ENCODE results near the gene PHLDA2. TPM values are rescaled to one million over a fixed set of nuclear protein-coding genes. Genes with fewer than 3 reads are reported as not detected.

Gene PHLDA2
- total and polyA plus RNA-seq, 9 of the 15 experiments (the other 6 are each of a cell fraction or from before 2014, with no cell fraction given), result 0.43 to 42.4 (median 4.7) TPM

DNA sequence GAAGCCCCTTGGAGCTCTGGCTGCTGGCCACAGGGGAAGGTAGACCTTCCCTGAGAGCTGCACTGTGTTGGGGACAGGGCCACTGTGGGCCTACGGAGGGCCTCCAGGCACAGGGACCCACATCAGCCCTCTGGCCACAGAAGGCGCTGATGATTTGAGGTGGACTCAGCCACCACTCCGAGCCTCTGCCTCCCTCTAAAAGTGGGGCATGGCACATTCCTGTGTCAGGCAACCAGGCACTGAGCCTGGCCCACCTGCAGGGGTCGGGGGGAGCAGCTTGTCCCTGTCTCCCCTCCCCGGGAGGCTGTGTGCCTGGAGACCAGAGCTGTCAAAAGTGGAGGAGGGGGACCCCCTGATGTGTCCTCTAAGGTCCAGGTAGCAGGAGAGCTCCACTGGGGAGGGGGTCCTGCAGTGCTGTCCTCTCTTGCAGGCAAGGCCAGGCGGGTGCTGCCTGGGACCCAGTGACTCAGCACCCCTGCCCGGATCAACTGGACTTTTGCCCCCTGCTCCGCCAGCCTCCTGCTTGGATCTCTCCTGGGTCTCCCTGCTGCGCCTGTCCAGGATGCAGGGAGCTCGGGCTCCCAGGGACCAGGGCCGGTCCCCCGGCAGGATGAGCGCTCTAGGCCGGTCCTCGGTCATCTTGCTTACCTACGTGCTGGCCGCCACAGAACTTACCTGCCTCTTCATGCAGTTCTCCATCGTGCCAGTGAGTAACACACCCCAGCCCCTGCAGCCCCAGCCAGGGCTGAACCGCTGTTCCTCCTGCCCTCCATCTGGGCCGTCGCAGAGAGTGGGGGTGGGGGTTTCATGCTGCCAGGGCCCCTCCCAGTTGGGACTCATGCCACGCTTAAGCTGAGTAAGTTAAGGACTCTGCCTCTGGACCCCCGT is 26.2 kb downstream of the PHLDA2 start:
- no TSS peak for BruUV-seq (replicated peaks)
- no peaks in the 10 kb centered on the region for H4K20me1 ChIP-seq (replicated peaks; ENCODE audit: control insufficient read depth, insufficient read depth, low read length)
- ChIA-PET POLR2A (interaction anchor here (0.6 to 1.1 kb wide), 3 partner anchors 10 to 40 kb away, joined by 4 to 5 read pairs (median 5); partner anchors contain the start of gene PHLDA2), CTCF (ENCODE audit: low intra/inter-chr PET ratio) (no interaction called here)
- intact Hi-C loops (cut with micrococcal nuclease), result no loop called here
- no peaks in the 10 kb centered on the region for H3K27me3 ChIP-seq (ENCODE audit: control insufficient read depth in 2 of 2, insufficient read depth in 2 of 2, low read length in 2 of 2)
- H3K36me3 ChIP-seq (ENCODE audit: control insufficient read depth, insufficient read depth, low read length), result no peaks in the 10 kb centered on the region
- DNase-seq (ENCODE audit: extremely low read depth in 1 of 4, low spot score in 3 of 4), result no peak
- peak overlapping the region; percentile 87 for H3K4me3 ChIP-seq
- FAIRE-seq, result no peak
- H3K79me2 ChIP-seq (ENCODE audit: control insufficient read depth, insufficient read depth, low read length), result 0 out of 3 replicates have a peak, but pooled peaks cover 2% of the 10 kb centered on the region
- H2AFZ ChIP-seq (ENCODE audit: low read depth, low read length), result peak overlapping the region; percentile 88
- H3K4me2 ChIP-seq (ENCODE audit: insufficient read depth, low read length), result peak overlapping the region; percentile 89
- in situ Hi-C loops (cut with MboI), result no loop called here
- no peaks in the 10 kb centered on the region for H3K9me3 ChIP-seq (replicated peaks; ENCODE audit: control insufficient read depth, insufficient read depth, low read depth, low read length)
- peak overlapping the region; percentile 87 for H3K27ac ChIP-seq (ENCODE audit: extremely low read depth, low read depth, low read length)
- peak overlapping the region; percentile 74 to 92 for H3K9ac ChIP-seq (ENCODE audit: insufficient read depth in 1 of 2, low read depth in 2 of 2, low read length in 2 of 2)
- no peaks in the 10 kb centered on the region for H3K9me1 ChIP-seq (ENCODE audit: control insufficient read depth, insufficient read depth, low read length)
- WGBS (ENCODE audit: insufficient coverage, low coverage, missing lambda C conversion rate), result 67% methylated on average over 14 of the region's 23 CpGs
- peaks cover 33 to 64% of the 10 kb centered on the region in 2 experiments for H3K4me1 ChIP-seq (replicated peaks in 1 of 2; ENCODE audit: control insufficient read depth in 2 of 2, insufficient read depth in 2 of 2, low read length in 2 of 2)
- ATAC-seq, result peak; percentile 56
- no peak for TF ChIP-seq ZKSCAN8 (CRISPR knock-in tag; IDR thresholded peaks at IDR 0.05)
- TF ChIP-seq, protein P1, sequence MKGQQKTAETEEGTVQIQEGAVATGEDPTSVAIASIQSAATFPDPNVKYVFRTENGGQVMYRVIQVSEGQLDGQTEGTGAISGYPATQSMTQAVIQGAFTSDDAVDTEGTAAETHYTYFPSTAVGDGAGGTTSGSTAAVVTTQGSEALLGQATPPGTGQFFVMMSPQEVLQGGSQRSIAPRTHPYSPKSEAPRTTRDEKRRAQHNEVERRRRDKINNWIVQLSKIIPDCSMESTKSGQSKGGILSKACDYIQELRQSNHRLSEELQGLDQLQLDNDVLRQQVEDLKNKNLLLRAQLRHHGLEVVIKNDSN (CRISPR knock-in tag; IDR thresholded peaks at IDR 0.05), result peak; percentile 37; the same call in 1 of the 2 replicates
- TF ChIP-seq MAX (CRISPR knock-in tag; IDR thresholded peaks at IDR 0.05), result peak; percentile 33; the same call in 1 of the 2 replicates
- TF ChIP-seq, protein P2, sequence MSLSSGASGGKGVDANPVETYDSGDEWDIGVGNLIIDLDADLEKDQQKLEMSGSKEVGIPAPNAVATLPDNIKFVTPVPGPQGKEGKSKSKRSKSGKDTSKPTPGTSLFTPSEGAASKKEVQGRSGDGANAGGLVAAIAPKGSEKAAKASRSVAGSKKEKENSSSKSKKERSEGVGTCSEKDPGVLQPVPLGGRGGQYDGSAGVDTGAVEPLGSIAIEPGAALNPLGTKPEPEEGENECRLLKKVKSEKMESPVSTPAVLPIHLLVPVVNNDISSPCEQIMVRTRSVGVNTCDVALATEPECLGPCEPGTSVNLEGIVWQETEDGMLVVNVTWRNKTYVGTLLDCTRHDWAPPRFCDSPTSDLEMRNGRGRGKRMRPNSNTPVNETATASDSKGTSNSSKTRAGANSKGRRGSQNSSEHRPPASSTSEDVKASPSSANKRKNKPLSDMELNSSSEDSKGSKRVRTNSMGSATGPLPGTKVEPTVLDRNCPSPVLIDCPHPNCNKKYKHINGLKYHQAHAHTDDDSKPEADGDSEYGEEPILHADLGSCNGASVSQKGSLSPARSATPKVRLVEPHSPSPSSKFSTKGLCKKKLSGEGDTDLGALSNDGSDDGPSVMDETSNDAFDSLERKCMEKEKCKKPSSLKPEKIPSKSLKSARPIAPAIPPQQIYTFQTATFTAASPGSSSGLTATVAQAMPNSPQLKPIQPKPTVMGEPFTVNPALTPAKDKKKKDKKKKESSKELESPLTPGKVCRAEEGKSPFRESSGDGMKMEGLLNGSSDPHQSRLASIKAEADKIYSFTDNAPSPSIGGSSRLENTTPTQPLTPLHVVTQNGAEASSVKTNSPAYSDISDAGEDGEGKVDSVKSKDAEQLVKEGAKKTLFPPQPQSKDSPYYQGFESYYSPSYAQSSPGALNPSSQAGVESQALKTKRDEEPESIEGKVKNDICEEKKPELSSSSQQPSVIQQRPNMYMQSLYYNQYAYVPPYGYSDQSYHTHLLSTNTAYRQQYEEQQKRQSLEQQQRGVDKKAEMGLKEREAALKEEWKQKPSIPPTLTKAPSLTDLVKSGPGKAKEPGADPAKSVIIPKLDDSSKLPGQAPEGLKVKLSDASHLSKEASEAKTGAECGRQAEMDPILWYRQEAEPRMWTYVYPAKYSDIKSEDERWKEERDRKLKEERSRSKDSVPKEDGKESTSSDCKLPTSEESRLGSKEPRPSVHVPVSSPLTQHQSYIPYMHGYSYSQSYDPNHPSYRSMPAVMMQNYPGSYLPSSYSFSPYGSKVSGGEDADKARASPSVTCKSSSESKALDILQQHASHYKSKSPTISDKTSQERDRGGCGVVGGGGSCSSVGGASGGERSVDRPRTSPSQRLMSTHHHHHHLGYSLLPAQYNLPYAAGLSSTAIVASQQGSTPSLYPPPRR (CRISPR knock-in tag; IDR thresholded peaks at IDR 0.05; ENCODE audit: borderline replicate concordance), result no peak
- peak; percentile 11; the same call in 1 of the 2 replicates for TF ChIP-seq HDAC6 (IDR thresholded peaks at IDR 0.05; ENCODE audit: low read depth, low read length)
- peak; percentile 88 for TF ChIP-seq PRDM10 (IDR thresholded peaks at IDR 0.05; ENCODE audit: partially characterized antibody)
- 0 out of 2 replicates have a peak, but pooled peaks have one; percentile 9 for TF ChIP-seq FOSL1 (tag; conservative IDR thresholded peaks at IDR 0.05)

Data from K562 (cell line).